Ecto neural progenitor cell (in vitro differentiated cells): Measurements from ENCODE around the gene TPRKB.
"Not testable (repeated sequence)": the region's sequence is repeated elsewhere in the genome, so short reads cannot be mapped to it uniquely, and the experiment has no call there.

ENCODE experiments used
- DNase-seq: peaks from one replicate; pipeline ENCODE4 v3.0.0-alpha.2; 2018; ENCODE audit warnings: low spot score

TPRKB gene

GRCh38 chr2:73739101-73739500 lies 2.0 kb upstream of the TPRKB start:
- no peak for DNase-seq

GRCh38 chr2:73736378-73736777 lies 767 bp downstream of the TPRKB start:
- no peak for DNase-seq

GRCh38 chr2:73730810-73731209 lies 6.3 kb downstream of the TPRKB start:
- DNase-seq: no peak

GRCh38 chr2:73728711-73729110 lies 8.4 kb downstream of the TPRKB start:
- DNase-seq: no peak

GRCh38 chr2:73728043-73728442 lies 9.1 kb downstream of the TPRKB start:
- no peak for DNase-seq

- not testable (repeated sequence) for DNase-seq
Measured at GRCh38 chr2:73726657-73727056, 10.5 kb downstream of the TPRKB start.

GRCh38 chr2:73718851-73719621 lies 18.1 kb downstream of the TPRKB start:
- DNase-seq: no peak

GRCh38 chr2:73718421-73718820 lies 18.7 kb downstream of the TPRKB start:
- no peak for DNase-seq

- DNase-seq: not testable (repeated sequence)
Measured at GRCh38 chr2:73717695-73718094, 19.4 kb downstream of the TPRKB start.

- no peak for DNase-seq
Measured at GRCh38 chr2:73717251-73717606, 19.9 kb downstream of the TPRKB start.

GRCh38 chr2:73716543-73717250 lies 20.4 kb downstream of the TPRKB start:
- no peak for DNase-seq

GRCh38 chr2:73714091-73714490 lies 23.1 kb downstream of the TPRKB start:
- DNase-seq: no peak

GRCh38 chr2:73708527-73708926 lies 28.6 kb downstream of the TPRKB start:
- DNase-seq: no peak

GRCh38 chr2:73707636-73708035 lies 29.5 kb downstream of the TPRKB start:
- DNase-seq: no peak

GRCh38 chr2:73707058-73707457 lies 30.1 kb downstream of the TPRKB start:
- DNase-seq: no peak

GRCh38 chr2:73705091-73705490 lies 32.1 kb downstream of the TPRKB start:
- DNase-seq: no peak

- no peak for DNase-seq
Measured at GRCh38 chr2:73704285-73704684, 32.9 kb downstream of the TPRKB start.

- no peak for DNase-seq
Measured at GRCh38 chr2:73703675-73704074, 33.5 kb downstream of the TPRKB start.

- DNase-seq: not testable (repeated sequence)
Measured at GRCh38 chr2:73702852-73703493, 34.2 kb downstream of the TPRKB start.

- no peak for DNase-seq
Measured at GRCh38 chr2:73701968-73702665, 35.0 kb downstream of the TPRKB start.

GRCh38 chr2:73701448-73701765 lies 35.7 kb downstream of the TPRKB start:
- not testable (repeated sequence) for DNase-seq

GRCh38 chr2:73700661-73701447 lies 36.3 kb downstream of the TPRKB start:
- no peak for DNase-seq
